Measurements from ENCODE around the gene CD33. TPM values are rescaled to one million over a fixed set of nuclear protein-coding genes. Genes with fewer than 3 reads are reported as not detected.

CD33 gene
- polyA plus RNA-seq, 2 of the 4 experiments (the other 2 are of a cell fraction), result 0.10 TPM; not detected in 1

DNA sequence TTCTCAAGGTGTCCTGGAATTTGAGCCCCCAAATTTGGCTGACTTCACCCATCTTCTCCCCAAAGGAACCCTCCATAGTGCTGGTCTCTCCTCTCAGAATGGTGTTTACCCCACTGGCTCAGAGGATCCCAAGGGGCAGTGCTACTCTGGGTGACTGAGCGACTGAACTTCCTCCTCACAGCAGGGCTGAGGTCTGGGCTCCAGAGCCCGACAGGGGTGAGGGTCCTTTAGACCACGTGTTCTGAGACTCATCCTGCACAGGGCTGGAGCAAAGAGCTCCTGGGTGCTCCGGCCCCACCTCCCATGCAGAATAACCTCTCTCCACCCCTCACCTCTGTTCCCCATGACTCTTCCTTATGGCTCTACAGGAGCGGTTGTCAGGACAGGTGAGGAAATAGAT lies 23.2 kb upstream of the CD33 start:
- ATAC-seq (no peak), FAIRE-seq (no peak), DNase-seq (ENCODE audit: low read depth in 1 of 2, low spot score in 1 of 2) (no peak)
- Histone ChIP-seq H3K4me1 (no peaks in the 10 kb centered on the region), H3K4me2 (no peak overlapping the region), H3K9me3 (no peaks in the 10 kb centered on the region), H3K4me3 (no peak overlapping the region), H3K27ac (no peak overlapping the region)
- ChIA-PET CTCF (interaction anchor here (0.9 to 1.4 kb wide), 3 partner anchors 11 to 58 kb away, joined by 3 read pairs; no protein-coding TSS in a partner anchor), POLR2A (no interaction called here)
- 14% methylated on average over 5 of the region's 5 CpGs for WGBS (ENCODE audit: missing lambda C conversion rate)
- TF ChIP-seq MAFK (IDR thresholded peaks at IDR 0.05; ENCODE audit: partially characterized antibody) (no peak), RFX5 (IDR thresholded peaks at IDR 0.05) (no peak), FOSL2 (IDR thresholded peaks at IDR 0.05) (no peak), FOSL2 (CRISPR knock-in tag; IDR thresholded peaks at IDR 0.05) (no peak), KDM5A (IDR thresholded peaks at IDR 0.05) (no peak), EHF (CRISPR knock-in tag; IDR thresholded peaks at IDR 0.05) (no peak), KDM1A (IDR thresholded peaks at IDR 0.05; ENCODE audit: low read depth) (no peak), CBX8 (IDR thresholded peaks at IDR 0.05) (no peak), HOXA7 (CRISPR knock-in tag; IDR thresholded peaks at IDR 0.05) (no peak), FOXS1 (CRISPR knock-in tag; IDR thresholded peaks at IDR 0.05) (no peak), JUNB (IDR thresholded peaks at IDR 0.05) (no peak), RARB (CRISPR knock-in tag; IDR thresholded peaks at IDR 0.05) (no peak), SREBF2 (IDR thresholded peaks at IDR 0.05) (no peak), CEBPB (IDR thresholded peaks at IDR 0.05) (no peak), ZSCAN20 (CRISPR knock-in tag; IDR thresholded peaks at IDR 0.05) (no peak)
- TF ChIP-seq, protein P1, sequence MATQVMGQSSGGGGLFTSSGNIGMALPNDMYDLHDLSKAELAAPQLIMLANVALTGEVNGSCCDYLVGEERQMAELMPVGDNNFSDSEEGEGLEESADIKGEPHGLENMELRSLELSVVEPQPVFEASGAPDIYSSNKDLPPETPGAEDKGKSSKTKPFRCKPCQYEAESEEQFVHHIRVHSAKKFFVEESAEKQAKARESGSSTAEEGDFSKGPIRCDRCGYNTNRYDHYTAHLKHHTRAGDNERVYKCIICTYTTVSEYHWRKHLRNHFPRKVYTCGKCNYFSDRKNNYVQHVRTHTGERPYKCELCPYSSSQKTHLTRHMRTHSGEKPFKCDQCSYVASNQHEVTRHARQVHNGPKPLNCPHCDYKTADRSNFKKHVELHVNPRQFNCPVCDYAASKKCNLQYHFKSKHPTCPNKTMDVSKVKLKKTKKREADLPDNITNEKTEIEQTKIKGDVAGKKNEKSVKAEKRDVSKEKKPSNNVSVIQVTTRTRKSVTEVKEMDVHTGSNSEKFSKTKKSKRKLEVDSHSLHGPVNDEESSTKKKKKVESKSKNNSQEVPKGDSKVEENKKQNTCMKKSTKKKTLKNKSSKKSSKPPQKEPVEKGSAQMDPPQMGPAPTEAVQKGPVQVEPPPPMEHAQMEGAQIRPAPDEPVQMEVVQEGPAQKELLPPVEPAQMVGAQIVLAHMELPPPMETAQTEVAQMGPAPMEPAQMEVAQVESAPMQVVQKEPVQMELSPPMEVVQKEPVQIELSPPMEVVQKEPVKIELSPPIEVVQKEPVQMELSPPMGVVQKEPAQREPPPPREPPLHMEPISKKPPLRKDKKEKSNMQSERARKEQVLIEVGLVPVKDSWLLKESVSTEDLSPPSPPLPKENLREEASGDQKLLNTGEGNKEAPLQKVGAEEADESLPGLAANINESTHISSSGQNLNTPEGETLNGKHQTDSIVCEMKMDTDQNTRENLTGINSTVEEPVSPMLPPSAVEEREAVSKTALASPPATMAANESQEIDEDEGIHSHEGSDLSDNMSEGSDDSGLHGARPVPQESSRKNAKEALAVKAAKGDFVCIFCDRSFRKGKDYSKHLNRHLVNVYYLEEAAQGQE (IDR thresholded peaks at IDR 0.05), result no peak
- TF ChIP-seq, protein P2, sequence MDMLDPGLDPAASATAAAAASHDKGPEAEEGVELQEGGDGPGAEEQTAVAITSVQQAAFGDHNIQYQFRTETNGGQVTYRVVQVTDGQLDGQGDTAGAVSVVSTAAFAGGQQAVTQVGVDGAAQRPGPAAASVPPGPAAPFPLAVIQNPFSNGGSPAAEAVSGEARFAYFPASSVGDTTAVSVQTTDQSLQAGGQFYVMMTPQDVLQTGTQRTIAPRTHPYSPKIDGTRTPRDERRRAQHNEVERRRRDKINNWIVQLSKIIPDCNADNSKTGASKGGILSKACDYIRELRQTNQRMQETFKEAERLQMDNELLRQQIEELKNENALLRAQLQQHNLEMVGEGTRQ (IDR thresholded peaks at IDR 0.05), result no peak
- TF ChIP-seq, protein P3, sequence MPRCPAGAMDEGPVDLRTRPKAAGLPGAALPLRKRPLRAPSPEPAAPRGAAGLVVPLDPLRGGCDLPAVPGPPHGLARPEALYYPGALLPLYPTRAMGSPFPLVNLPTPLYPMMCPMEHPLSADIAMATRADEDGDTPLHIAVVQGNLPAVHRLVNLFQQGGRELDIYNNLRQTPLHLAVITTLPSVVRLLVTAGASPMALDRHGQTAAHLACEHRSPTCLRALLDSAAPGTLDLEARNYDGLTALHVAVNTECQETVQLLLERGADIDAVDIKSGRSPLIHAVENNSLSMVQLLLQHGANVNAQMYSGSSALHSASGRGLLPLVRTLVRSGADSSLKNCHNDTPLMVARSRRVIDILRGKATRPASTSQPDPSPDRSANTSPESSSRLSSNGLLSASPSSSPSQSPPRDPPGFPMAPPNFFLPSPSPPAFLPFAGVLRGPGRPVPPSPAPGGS (IDR thresholded peaks at IDR 0.05), result no peak
- TF ChIP-seq, protein P4, sequence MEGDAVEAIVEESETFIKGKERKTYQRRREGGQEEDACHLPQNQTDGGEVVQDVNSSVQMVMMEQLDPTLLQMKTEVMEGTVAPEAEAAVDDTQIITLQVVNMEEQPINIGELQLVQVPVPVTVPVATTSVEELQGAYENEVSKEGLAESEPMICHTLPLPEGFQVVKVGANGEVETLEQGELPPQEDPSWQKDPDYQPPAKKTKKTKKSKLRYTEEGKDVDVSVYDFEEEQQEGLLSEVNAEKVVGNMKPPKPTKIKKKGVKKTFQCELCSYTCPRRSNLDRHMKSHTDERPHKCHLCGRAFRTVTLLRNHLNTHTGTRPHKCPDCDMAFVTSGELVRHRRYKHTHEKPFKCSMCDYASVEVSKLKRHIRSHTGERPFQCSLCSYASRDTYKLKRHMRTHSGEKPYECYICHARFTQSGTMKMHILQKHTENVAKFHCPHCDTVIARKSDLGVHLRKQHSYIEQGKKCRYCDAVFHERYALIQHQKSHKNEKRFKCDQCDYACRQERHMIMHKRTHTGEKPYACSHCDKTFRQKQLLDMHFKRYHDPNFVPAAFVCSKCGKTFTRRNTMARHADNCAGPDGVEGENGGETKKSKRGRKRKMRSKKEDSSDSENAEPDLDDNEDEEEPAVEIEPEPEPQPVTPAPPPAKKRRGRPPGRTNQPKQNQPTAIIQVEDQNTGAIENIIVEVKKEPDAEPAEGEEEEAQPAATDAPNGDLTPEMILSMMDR (IDR thresholded peaks at IDR 0.05), result no peak

DNA sequence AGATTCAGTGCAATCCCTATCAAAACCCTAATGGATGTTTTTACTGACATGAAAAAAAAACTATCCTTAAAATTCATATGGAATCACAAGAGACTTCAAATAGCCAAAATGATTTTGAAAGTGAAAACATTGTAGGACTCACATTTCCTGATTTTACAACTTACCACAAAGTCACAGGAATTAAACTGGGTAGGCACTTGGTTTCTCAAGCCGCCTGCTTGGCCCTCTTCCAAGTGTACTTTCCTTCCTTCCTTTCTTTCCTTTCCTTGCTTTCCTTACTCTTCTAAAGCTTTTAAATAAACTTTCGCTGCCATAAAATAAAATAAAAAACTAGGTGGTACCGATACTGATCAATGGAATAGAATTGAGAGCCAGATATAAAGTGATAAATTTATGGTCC lies 21.0 kb upstream of the CD33 start:
- FAIRE-seq (no peak), ATAC-seq (no peak), DNase-seq (ENCODE audit: low read depth in 1 of 2, low spot score in 1 of 2) (no peak)
- no peak overlapping the region for H3K27ac ChIP-seq
- ChIA-PET CTCF (interaction anchor here (0.7 to 0.8 kb wide), 2 partner anchors 9 to 1490 kb away, joined by 3 to 4 read pairs; no protein-coding TSS in a partner anchor), POLR2A (no interaction called here)
- no peak overlapping the region for H3K4me3 ChIP-seq
- 23% methylated on average over 3 of the region's 3 CpGs for WGBS (ENCODE audit: missing lambda C conversion rate)
- no peaks in the 10 kb centered on the region for H3K4me1 ChIP-seq
- TF ChIP-seq MYC (IDR thresholded peaks at IDR 0.05; ENCODE audit: borderline replicate concordance, low read length) (no peak), ZSCAN20 (CRISPR knock-in tag; IDR thresholded peaks at IDR 0.05) (no peak), HDAC2 (IDR thresholded peaks at IDR 0.05) (no peak), ZNF302 (CRISPR knock-in tag; IDR thresholded peaks at IDR 0.05) (no peak), ZC3H11A (IDR thresholded peaks at IDR 0.05) (no peak), HEYL (CRISPR knock-in tag; IDR thresholded peaks at IDR 0.05) (no peak), RAD21 (conservative IDR thresholded peaks at IDR 0.05 in 1 of 2, IDR thresholded peaks at IDR 0.05 in 1 of 2) (no peak), NPAS2 (CRISPR knock-in tag; IDR thresholded peaks at IDR 0.05; ENCODE audit: borderline replicate concordance) (no peak), TP53 (CRISPR knock-in tag; IDR thresholded peaks at IDR 0.05) (no peak), KDM1A (IDR thresholded peaks at IDR 0.05; ENCODE audit: low read depth) (no peak)
- TF ChIP-seq, protein P3 (IDR thresholded peaks at IDR 0.05), result no peak
- no peak overlapping the region for H3K4me2 ChIP-seq
- H3K9me3 ChIP-seq, result no peaks in the 10 kb centered on the region

Measured in A549 (cell line).